ENCODE data around the gene TMEM236. TPM values are rescaled to one million over a fixed set of nuclear protein-coding genes. Genes with fewer than 3 reads are reported as not detected.

The TMEM236 gene
- total RNA-seq, 1 experiment from 2014 or later, result 0.03 TPM

GRCh38 chr10:17847585-17848296, 95.7 kb downstream of the TMEM236 start:
- no peaks in the 10 kb centered on the region for H3K27me3 ChIP-seq (ENCODE audit: control insufficient read depth, insufficient read depth, low read length)
- DNase-seq, result no peak

GRCh38 chr10:17848646-17849045, 96.6 kb downstream of the TMEM236 start:
- no peak for DNase-seq
- Histone ChIP-seq H3K36me3 (replicated peaks; ENCODE audit: control insufficient read depth, insufficient read depth, low read length) (no peaks in the 10 kb centered on the region), H3K27me3 (ENCODE audit: control insufficient read depth, insufficient read depth, low read length) (no peaks in the 10 kb centered on the region), H3K4me3 (ENCODE audit: insufficient read depth, low read depth, low read length) (no peak overlapping the region)

More at GRCh38 chr10:17847585-17848296, 95.7 kb downstream of the TMEM236 start:
- H3K4me3 ChIP-seq (ENCODE audit: insufficient read depth, low read depth, low read length), result no peak overlapping the region
- no peaks in the 10 kb centered on the region for H3K36me3 ChIP-seq (replicated peaks; ENCODE audit: control insufficient read depth, insufficient read depth, low read length)

Other genes starting within 250 kb of the TMEM236 start
- 12.2 and 22.4 TPM in 2 replicates for gene HACD1, start 134.8 kb upstream of the TMEM236 start, total RNA-seq (2014; rRNA removed; shearing (Covaris generic))
- 21.6 and 25.4 TPM in 2 replicates for gene STAM, start 108.0 kb upstream of the TMEM236 start, total RNA-seq (2014; rRNA removed; shearing (Covaris generic))
- 0.07 and 0.17 TPM in 2 replicates for gene MRC1, start 57.1 kb downstream of the TMEM236 start, total RNA-seq (2014; rRNA removed; shearing (Covaris generic))
- 0.03 TPM in 1 of 2 replicates, not detected in the other for gene SLC39A12, start 199.7 kb downstream of the TMEM236 start, total RNA-seq (2014; rRNA removed; shearing (Covaris generic))

Measured in H7 (cell line).